GM23338 (cell line): ENCODE results near the gene GRK4. TPM values are rescaled to one million over a fixed set of nuclear protein-coding genes. Genes with fewer than 3 reads are reported as not detected.

Source experiments
- ATAC-seq: fragments of 200-7000 bp; cut with Tn5 transposase; 3 replicates; pipeline ENCODE4 v1.9.1; 2020
- DNase-seq: peaks from one replicate; pipeline ENCODE4 v3.0.0-alpha.2; 2015; ENCODE audit warnings: low spot score
- H2AFZ ChIP-seq: fragments of 200-600 bp; sonication (generic); 2 replicates; pipeline ENCODE4 v1.8.0; 2016; ENCODE audit warnings: antibody characterized with exemption, mild to moderate bottlenecking, moderate library complexity
- H3F3A ChIP-seq: fragments of 200-600 bp; sonication (generic); replicated peaks from 2 replicates; pipeline ENCODE4 v1.8.0; 2017; ENCODE audit warnings: antibody characterized with exemption, mixed run types, low read depth
- H3K27ac ChIP-seq: fragments of 200-600 bp; sonication (generic); 2 replicates; pipeline ENCODE4 v1.6.1; 2016; ENCODE audit warnings: low read depth
- H3K27me3 ChIP-seq: fragments of 200-600 bp; sonication (generic); 2 replicates; pipeline ENCODE4 v1.8.0; 2016; ENCODE audit warnings: mild to moderate bottlenecking, mixed run types, moderate library complexity; ENCODE audit not compliant: insufficient read depth
- H3K36me3 ChIP-seq: fragments of 200-600 bp; sonication (generic); 2 replicates; pipeline ENCODE4 v1.8.0; 2016; ENCODE audit warnings: mild to moderate bottlenecking; ENCODE audit not compliant: insufficient read depth
- H3K4me1 ChIP-seq: fragments of 200-600 bp; sonication (generic); 2 replicates; pipeline ENCODE4 v1.8.0; 2016; ENCODE audit warnings: mild to moderate bottlenecking, moderate library complexity; ENCODE audit not compliant: insufficient read depth
- H3K4me2 ChIP-seq: fragments of 200-600 bp; sonication (generic); 2 replicates; pipeline ENCODE4 v1.7.1; 2017; ENCODE audit warnings: mixed run types
- H3K4me3 ChIP-seq: fragments of 200-600 bp; sonication (generic); 2 replicates; pipeline ENCODE4 v1.6.1; 2016; ENCODE audit warnings: mixed run types
- H3K79me2 ChIP-seq: fragments of 200-600 bp; sonication (generic); replicated peaks from 2 replicates; pipeline ENCODE4 v1.8.0; 2017; ENCODE audit warnings: mild to moderate bottlenecking; ENCODE audit not compliant: insufficient read depth
- H3K9me2 ChIP-seq: fragments of 200-600 bp; sonication (generic); 2 replicates; pipeline ENCODE4 v1.8.0; 2017; ENCODE audit not compliant: insufficient read depth
- H4K20me1 ChIP-seq: fragments of 200-600 bp; sonication (generic); replicated peaks from 2 replicates; pipeline ENCODE4 v1.8.0; 2017; ENCODE audit warnings: mild to moderate bottlenecking; ENCODE audit not compliant: insufficient read depth
- H3K27ac Mint-ChIP-seq: 2 replicates; pipeline ENCODE4 v1.8.0; 2020; ENCODE audit warnings: inconsistent platforms, mild to moderate bottlenecking, moderate library complexity, mixed read lengths
- H3K27me3 Mint-ChIP-seq: 3 replicates; pipeline ENCODE4 v1.8.0; 2022; ENCODE audit warnings: low read depth, mild to moderate bottlenecking, moderate library complexity, mixed read lengths, inconsistent platforms; ENCODE audit not compliant: insufficient read depth, poor library complexity
- H3K36me3 Mint-ChIP-seq: 3 replicates; pipeline ENCODE4 v1.8.0; 2021; ENCODE audit warnings: low read depth, mild to moderate bottlenecking, inconsistent platforms, moderate library complexity, mixed read lengths
- H3K4me1 Mint-ChIP-seq: 3 replicates; pipeline ENCODE4 v1.8.0; 2020; ENCODE audit warnings: mild to moderate bottlenecking, inconsistent platforms, mixed read lengths
- H3K4me3 Mint-ChIP-seq: 3 replicates; pipeline ENCODE4 v1.8.0; 2021; ENCODE audit warnings: moderate library complexity, mild to moderate bottlenecking, inconsistent platforms, mixed read lengths
- H3K9me3 Mint-ChIP-seq: 3 replicates; pipeline ENCODE4 v1.8.0; 2020; ENCODE audit warnings: moderate library complexity, mild to moderate bottlenecking, inconsistent platforms, mixed read lengths
- CREB1 ChIP-seq: fragments of 250-450 bp; sonication (Bioruptor Pico); IDR thresholded peaks from 2 replicates; pipeline ENCODE4 v1.5.0; 2020; ENCODE audit warnings: low read depth, mild to moderate bottlenecking, moderate library complexity
- EZH2 ChIP-seq: fragments of 200-600 bp; sonication (generic); IDR thresholded peaks from one replicate; pipeline ENCODE4 v1.8.0; 2017; ENCODE audit warnings: antibody characterized with exemption, mild to moderate bottlenecking, low read depth; ENCODE audit not compliant: unreplicated experiment
- EZH2phosphoT487 ChIP-seq: fragments of 200-600 bp; sonication (generic); IDR thresholded peaks from one replicate; pipeline ENCODE4 v1.8.1; 2018; ENCODE audit warnings: antibody characterized with exemption; ENCODE audit not compliant: unreplicated experiment
- JUNB ChIP-seq: IDR thresholded peaks from one replicate; pipeline ENCODE4 v1.6.1; 2016; ENCODE audit warnings: antibody characterized with exemption; ENCODE audit not compliant: unreplicated experiment
- NANOG ChIP-seq: IDR thresholded peaks from 2 replicates; pipeline ENCODE4 v1.6.1; 2016; ENCODE audit warnings: antibody characterized with exemption, borderline replicate concordance
- POLR2AphosphoS5 ChIP-seq: IDR thresholded peaks from 2 replicates; pipeline ENCODE4 v1.6.1; 2016; ENCODE audit warnings: antibody characterized with exemption, low read depth
- STAT1 ChIP-seq: IDR thresholded peaks from one replicate; pipeline ENCODE4 v1.6.1; 2016; ENCODE audit warnings: antibody characterized with exemption; ENCODE audit not compliant: unreplicated experiment
- ZNF114 ChIP-seq: fragments of 250-450 bp; sonication (Bioruptor Pico); IDR thresholded peaks from 2 replicates; pipeline ENCODE4 v1.5.0; 2020; ENCODE audit warnings: mild to moderate bottlenecking, moderate library complexity
- ZNF331 ChIP-seq: fragments of 250-450 bp; sonication (Bioruptor Pico); IDR thresholded peaks from 2 replicates; pipeline ENCODE4 v1.5.0; 2020; ENCODE audit warnings: low read depth, mild to moderate bottlenecking, moderate library complexity
- polyA plus RNA-seq: library from polyadenylated mRNA; unstranded; fragments of >200 nt; fragmentation: Nextera tagmentation; extraction: Ambion mirVana; gene quantifications from 2 replicates; pipeline ENCODE4 v1.2.1, GENCODE V29; 2016
- total RNA-seq: library from RNA; depleted of rRNA; stranded (reverse); fragments of >200 nt; shearing (Covaris generic); gene quantifications from 2 replicates; pipeline ENCODE4 v1.2.3, GENCODE V29; 2014
- TF ChIP-seq, protein P1 (sequence below): fragments of 250-450 bp; sonication (Bioruptor Pico); IDR thresholded peaks from 2 replicates; pipeline ENCODE4 v1.5.0; 2020; ENCODE audit warnings: mild to moderate bottlenecking, moderate library complexity
- TF ChIP-seq, protein P2 (sequence below): IDR thresholded peaks from 2 replicates; pipeline ENCODE4 v1.6.1; 2016; ENCODE audit warnings: antibody characterized with exemption
- TF ChIP-seq, protein P3 (sequence below), 2 experiments: fragments of 200-600 bp in 1 of 2; sonication (generic) in 1 of 2; conservative IDR thresholded peaks; 2 replicates each; pipeline versions ENCODE4 v1.5.1 to v1.6.1; 2016 to 2017; ENCODE audit warnings: antibody characterized with exemption in 2 of 2, low read depth in 2 of 2, mild to moderate bottlenecking in 2 of 2, moderate library complexity in 1 of 2

GRK4 gene
- total and polyA plus RNA-seq, 2 experiments from 2014 or later = 1.3 to 1.4 TPM

GRCh38 chr4:3040452-3041191, 77.3 kb downstream of the GRK4 start:
- Histone ChIP-seq H3K4me2 (no peak overlapping the region), H3K27me3 (no peaks in the 10 kb centered on the region), H3K27ac (no peak overlapping the region), H2AFZ (peak overlapping the region; percentile 72; the same call in 1 of the 2 replicates), H3K36me3 (no peaks in the 10 kb centered on the region), H3K79me2 (no peaks in the 10 kb centered on the region), H3K9me2 (no peaks in the 10 kb centered on the region), H3K4me1 (peaks cover 5% of the 10 kb centered on the region; the same call in 1 of the 2 replicates), H3F3A (no peaks in the 10 kb centered on the region), H4K20me1 (no peaks in the 10 kb centered on the region; the same call in 1 of the 2 replicates), H3K4me3 (no peak overlapping the region)
- TF ChIP-seq NANOG = no peak
- TF ChIP-seq, protein P1, sequence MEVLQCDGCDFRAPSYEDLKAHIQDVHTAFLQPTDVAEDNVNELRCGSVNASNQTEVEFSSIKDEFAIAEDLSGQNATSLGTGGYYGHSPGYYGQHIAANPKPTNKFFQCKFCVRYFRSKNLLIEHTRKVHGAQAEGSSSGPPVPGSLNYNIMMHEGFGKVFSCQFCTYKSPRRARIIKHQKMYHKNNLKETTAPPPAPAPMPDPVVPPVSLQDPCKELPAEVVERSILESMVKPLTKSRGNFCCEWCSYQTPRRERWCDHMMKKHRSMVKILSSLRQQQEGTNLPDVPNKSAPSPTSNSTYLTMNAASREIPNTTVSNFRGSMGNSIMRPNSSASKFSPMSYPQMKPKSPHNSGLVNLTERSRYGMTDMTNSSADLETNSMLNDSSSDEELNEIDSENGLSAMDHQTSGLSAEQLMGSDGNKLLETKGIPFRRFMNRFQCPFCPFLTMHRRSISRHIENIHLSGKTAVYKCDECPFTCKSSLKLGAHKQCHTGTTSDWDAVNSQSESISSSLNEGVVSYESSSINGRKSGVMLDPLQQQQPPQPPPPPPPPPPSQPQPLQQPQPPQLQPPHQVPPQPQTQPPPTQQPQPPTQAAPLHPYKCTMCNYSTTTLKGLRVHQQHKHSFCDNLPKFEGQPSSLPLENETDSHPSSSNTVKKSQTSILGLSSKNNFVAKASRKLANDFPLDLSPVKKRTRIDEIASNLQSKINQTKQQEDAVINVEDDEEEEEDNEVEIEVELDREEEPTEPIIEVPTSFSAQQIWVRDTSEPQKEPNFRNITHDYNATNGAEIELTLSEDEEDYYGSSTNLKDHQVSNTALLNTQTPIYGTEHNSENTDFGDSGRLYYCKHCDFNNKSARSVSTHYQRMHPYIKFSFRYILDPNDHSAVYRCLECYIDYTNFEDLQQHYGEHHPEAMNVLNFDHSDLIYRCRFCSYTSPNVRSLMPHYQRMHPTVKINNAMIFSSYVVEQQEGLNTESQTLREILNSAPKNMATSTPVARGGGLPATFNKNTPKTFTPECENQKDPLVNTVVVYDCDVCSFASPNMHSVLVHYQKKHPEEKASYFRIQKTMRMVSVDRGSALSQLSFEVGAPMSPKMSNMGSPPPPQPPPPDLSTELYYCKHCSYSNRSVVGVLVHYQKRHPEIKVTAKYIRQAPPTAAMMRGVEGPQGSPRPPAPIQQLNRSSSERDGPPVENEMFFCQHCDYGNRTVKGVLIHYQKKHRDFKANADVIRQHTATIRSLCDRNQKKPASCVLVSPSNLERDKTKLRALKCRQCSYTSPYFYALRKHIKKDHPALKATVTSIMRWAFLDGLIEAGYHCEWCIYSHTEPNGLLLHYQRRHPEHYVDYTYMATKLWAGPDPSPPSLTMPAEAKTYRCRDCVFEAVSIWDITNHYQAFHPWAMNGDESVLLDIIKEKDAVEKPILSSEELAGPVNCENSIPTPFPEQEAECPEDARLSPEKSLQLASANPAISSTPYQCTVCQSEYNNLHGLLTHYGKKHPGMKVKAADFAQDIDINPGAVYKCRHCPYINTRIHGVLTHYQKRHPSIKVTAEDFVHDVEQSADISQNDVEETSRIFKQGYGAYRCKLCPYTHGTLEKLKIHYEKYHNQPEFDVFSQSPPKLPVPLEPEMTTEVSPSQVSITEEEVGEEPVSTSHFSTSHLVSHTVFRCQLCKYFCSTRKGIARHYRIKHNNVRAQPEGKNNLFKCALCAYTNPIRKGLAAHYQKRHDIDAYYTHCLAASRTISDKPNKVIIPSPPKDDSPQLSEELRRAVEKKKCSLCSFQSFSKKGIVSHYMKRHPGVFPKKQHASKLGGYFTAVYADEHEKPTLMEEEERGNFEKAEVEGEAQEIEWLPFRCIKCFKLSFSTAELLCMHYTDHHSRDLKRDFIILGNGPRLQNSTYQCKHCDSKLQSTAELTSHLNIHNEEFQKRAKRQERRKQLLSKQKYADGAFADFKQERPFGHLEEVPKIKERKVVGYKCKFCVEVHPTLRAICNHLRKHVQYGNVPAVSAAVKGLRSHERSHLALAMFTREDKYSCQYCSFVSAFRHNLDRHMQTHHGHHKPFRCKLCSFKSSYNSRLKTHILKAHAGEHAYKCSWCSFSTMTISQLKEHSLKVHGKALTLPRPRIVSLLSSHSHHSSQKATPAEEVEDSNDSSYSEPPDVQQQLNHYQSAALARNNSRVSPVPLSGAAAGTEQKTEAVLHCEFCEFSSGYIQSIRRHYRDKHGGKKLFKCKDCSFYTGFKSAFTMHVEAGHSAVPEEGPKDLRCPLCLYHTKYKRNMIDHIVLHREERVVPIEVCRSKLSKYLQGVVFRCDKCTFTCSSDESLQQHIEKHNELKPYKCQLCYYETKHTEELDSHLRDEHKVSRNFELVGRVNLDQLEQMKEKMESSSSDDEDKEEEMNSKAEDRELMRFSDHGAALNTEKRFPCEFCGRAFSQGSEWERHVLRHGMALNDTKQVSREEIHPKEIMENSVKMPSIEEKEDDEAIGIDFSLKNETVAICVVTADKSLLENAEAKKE (CRISPR knock-in tag) = no peak
- TF ChIP-seq STAT1 = no peak
- TF ChIP-seq, protein P2, sequence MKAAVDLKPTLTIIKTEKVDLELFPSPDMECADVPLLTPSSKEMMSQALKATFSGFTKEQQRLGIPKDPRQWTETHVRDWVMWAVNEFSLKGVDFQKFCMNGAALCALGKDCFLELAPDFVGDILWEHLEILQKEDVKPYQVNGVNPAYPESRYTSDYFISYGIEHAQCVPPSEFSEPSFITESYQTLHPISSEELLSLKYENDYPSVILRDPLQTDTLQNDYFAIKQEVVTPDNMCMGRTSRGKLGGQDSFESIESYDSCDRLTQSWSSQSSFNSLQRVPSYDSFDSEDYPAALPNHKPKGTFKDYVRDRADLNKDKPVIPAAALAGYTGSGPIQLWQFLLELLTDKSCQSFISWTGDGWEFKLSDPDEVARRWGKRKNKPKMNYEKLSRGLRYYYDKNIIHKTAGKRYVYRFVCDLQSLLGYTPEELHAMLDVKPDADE = no peak
- TF ChIP-seq ZNF331 (CRISPR knock-in tag) = no peak
- TF ChIP-seq, protein P3, sequence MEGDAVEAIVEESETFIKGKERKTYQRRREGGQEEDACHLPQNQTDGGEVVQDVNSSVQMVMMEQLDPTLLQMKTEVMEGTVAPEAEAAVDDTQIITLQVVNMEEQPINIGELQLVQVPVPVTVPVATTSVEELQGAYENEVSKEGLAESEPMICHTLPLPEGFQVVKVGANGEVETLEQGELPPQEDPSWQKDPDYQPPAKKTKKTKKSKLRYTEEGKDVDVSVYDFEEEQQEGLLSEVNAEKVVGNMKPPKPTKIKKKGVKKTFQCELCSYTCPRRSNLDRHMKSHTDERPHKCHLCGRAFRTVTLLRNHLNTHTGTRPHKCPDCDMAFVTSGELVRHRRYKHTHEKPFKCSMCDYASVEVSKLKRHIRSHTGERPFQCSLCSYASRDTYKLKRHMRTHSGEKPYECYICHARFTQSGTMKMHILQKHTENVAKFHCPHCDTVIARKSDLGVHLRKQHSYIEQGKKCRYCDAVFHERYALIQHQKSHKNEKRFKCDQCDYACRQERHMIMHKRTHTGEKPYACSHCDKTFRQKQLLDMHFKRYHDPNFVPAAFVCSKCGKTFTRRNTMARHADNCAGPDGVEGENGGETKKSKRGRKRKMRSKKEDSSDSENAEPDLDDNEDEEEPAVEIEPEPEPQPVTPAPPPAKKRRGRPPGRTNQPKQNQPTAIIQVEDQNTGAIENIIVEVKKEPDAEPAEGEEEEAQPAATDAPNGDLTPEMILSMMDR (conservative IDR thresholded peaks at IDR 0.05; ENCODE audit: low read depth in 2 of 2) = no peak
- no peak for TF ChIP-seq ZNF114 (CRISPR knock-in tag)
- TF ChIP-seq EZH2phosphoT487 = no peak
- TF ChIP-seq EZH2 = no peak
- TF ChIP-seq CREB1 = no peak
- no peak for TF ChIP-seq POLR2AphosphoS5
- no peak for TF ChIP-seq JUNB
- H3K4me3 Mint-ChIP-seq = no peak overlapping the region
- ATAC-seq (no peak), DNase-seq (no peak)
- H3K4me1 Mint-ChIP-seq = peaks cover 17% of the 10 kb centered on the region
- H3K9me3 Mint-ChIP-seq = no peaks in the 10 kb centered on the region
- H3K36me3 Mint-ChIP-seq = no peaks in the 10 kb centered on the region
- peaks cover 21% of the 10 kb centered on the region for H3K27me3 Mint-ChIP-seq
- H3K27ac Mint-ChIP-seq = no peak overlapping the region
